HEK293T (cell line): ENCODE results near the gene GABRB1.

Experiments used
- HDGF ChIP-seq: fragments of 450-650 bp; IDR thresholded peaks from 2 replicates; pipeline ENCODE4 v1.6.1; 2017; ENCODE audit warnings: antibody characterized with exemption, borderline replicate concordance
- NFRKB ChIP-seq: fragments of 450-650 bp; IDR thresholded peaks from 2 replicates; pipeline ENCODE4 v1.6.1; 2016; ENCODE audit warnings: mild to moderate bottlenecking, moderate library complexity
- TARDBP ChIP-seq: fragments of 450-650 bp; IDR thresholded peaks from 2 replicates; pipeline ENCODE4 v1.6.1; 2016

GRCh38 chr4:47451657-47452056 is 420.3 kb downstream of the GABRB1 start:
- TF ChIP-seq HDGF (no peak), NFRKB (no peak), TARDBP (no peak)
